GM23338 (cell line): ENCODE measurements around the gene BLVRA. TPM values are rescaled to one million over a fixed set of nuclear protein-coding genes. Genes with fewer than 3 reads are reported as not detected.

Experiments used
- ATAC-seq: fragments of 200-7000 bp; cut with Tn5 transposase; 3 replicates; pipeline ENCODE4 v1.9.1; 2020
- DNase-seq: peaks from one replicate; pipeline ENCODE4 v3.0.0-alpha.2; 2015; ENCODE audit warnings: low spot score
- H2AFZ ChIP-seq: fragments of 200-600 bp; sonication (generic); 2 replicates; pipeline ENCODE4 v1.8.0; 2016; ENCODE audit warnings: antibody characterized with exemption, mild to moderate bottlenecking, moderate library complexity
- H3F3A ChIP-seq: fragments of 200-600 bp; sonication (generic); replicated peaks from 2 replicates; pipeline ENCODE4 v1.8.0; 2017; ENCODE audit warnings: antibody characterized with exemption, mixed run types, low read depth
- H3K27ac ChIP-seq: fragments of 200-600 bp; sonication (generic); 2 replicates; pipeline ENCODE4 v1.6.1; 2016; ENCODE audit warnings: low read depth
- H3K27me3 ChIP-seq: fragments of 200-600 bp; sonication (generic); 2 replicates; pipeline ENCODE4 v1.8.0; 2016; ENCODE audit warnings: mild to moderate bottlenecking, mixed run types, moderate library complexity; ENCODE audit not compliant: insufficient read depth
- H3K36me3 ChIP-seq: fragments of 200-600 bp; sonication (generic); 2 replicates; pipeline ENCODE4 v1.8.0; 2016; ENCODE audit warnings: mild to moderate bottlenecking; ENCODE audit not compliant: insufficient read depth
- H3K4me1 ChIP-seq: fragments of 200-600 bp; sonication (generic); 2 replicates; pipeline ENCODE4 v1.8.0; 2016; ENCODE audit warnings: mild to moderate bottlenecking, moderate library complexity; ENCODE audit not compliant: insufficient read depth
- H3K4me2 ChIP-seq: fragments of 200-600 bp; sonication (generic); 2 replicates; pipeline ENCODE4 v1.7.1; 2017; ENCODE audit warnings: mixed run types
- H3K4me3 ChIP-seq: fragments of 200-600 bp; sonication (generic); 2 replicates; pipeline ENCODE4 v1.6.1; 2016; ENCODE audit warnings: mixed run types
- H3K79me2 ChIP-seq: fragments of 200-600 bp; sonication (generic); replicated peaks from 2 replicates; pipeline ENCODE4 v1.8.0; 2017; ENCODE audit warnings: mild to moderate bottlenecking; ENCODE audit not compliant: insufficient read depth
- H3K9me2 ChIP-seq: fragments of 200-600 bp; sonication (generic); 2 replicates; pipeline ENCODE4 v1.8.0; 2017; ENCODE audit not compliant: insufficient read depth
- H4K20me1 ChIP-seq: fragments of 200-600 bp; sonication (generic); replicated peaks from 2 replicates; pipeline ENCODE4 v1.8.0; 2017; ENCODE audit warnings: mild to moderate bottlenecking; ENCODE audit not compliant: insufficient read depth
- H3K27ac Mint-ChIP-seq: 2 replicates; pipeline ENCODE4 v1.8.0; 2020; ENCODE audit warnings: inconsistent platforms, mild to moderate bottlenecking, moderate library complexity, mixed read lengths
- H3K27me3 Mint-ChIP-seq: 3 replicates; pipeline ENCODE4 v1.8.0; 2022; ENCODE audit warnings: low read depth, mild to moderate bottlenecking, moderate library complexity, mixed read lengths, inconsistent platforms; ENCODE audit not compliant: insufficient read depth, poor library complexity
- H3K36me3 Mint-ChIP-seq: 3 replicates; pipeline ENCODE4 v1.8.0; 2021; ENCODE audit warnings: low read depth, mild to moderate bottlenecking, inconsistent platforms, moderate library complexity, mixed read lengths
- H3K4me1 Mint-ChIP-seq: 3 replicates; pipeline ENCODE4 v1.8.0; 2020; ENCODE audit warnings: mild to moderate bottlenecking, inconsistent platforms, mixed read lengths
- H3K4me3 Mint-ChIP-seq: 3 replicates; pipeline ENCODE4 v1.8.0; 2021; ENCODE audit warnings: moderate library complexity, mild to moderate bottlenecking, inconsistent platforms, mixed read lengths
- H3K9me3 Mint-ChIP-seq: 3 replicates; pipeline ENCODE4 v1.8.0; 2020; ENCODE audit warnings: moderate library complexity, mild to moderate bottlenecking, inconsistent platforms, mixed read lengths
- CREB1 ChIP-seq: fragments of 250-450 bp; sonication (Bioruptor Pico); IDR thresholded peaks from 2 replicates; pipeline ENCODE4 v1.5.0; 2020; ENCODE audit warnings: low read depth, mild to moderate bottlenecking, moderate library complexity
- ETS1 ChIP-seq: IDR thresholded peaks from 2 replicates; pipeline ENCODE4 v1.6.1; 2016; ENCODE audit warnings: antibody characterized with exemption
- EZH2 ChIP-seq: fragments of 200-600 bp; sonication (generic); IDR thresholded peaks from one replicate; pipeline ENCODE4 v1.8.0; 2017; ENCODE audit warnings: antibody characterized with exemption, mild to moderate bottlenecking, low read depth; ENCODE audit not compliant: unreplicated experiment
- EZH2phosphoT487 ChIP-seq: fragments of 200-600 bp; sonication (generic); IDR thresholded peaks from one replicate; pipeline ENCODE4 v1.8.1; 2018; ENCODE audit warnings: antibody characterized with exemption; ENCODE audit not compliant: unreplicated experiment
- JUNB ChIP-seq: IDR thresholded peaks from one replicate; pipeline ENCODE4 v1.6.1; 2016; ENCODE audit warnings: antibody characterized with exemption; ENCODE audit not compliant: unreplicated experiment
- NANOG ChIP-seq: IDR thresholded peaks from 2 replicates; pipeline ENCODE4 v1.6.1; 2016; ENCODE audit warnings: antibody characterized with exemption, borderline replicate concordance
- POLR2AphosphoS5 ChIP-seq: IDR thresholded peaks from 2 replicates; pipeline ENCODE4 v1.6.1; 2016; ENCODE audit warnings: antibody characterized with exemption, low read depth
- REST ChIP-seq: IDR thresholded peaks from one replicate; pipeline ENCODE4 v1.6.1; 2018; ENCODE audit warnings: antibody characterized with exemption; ENCODE audit not compliant: unreplicated experiment
- STAT1 ChIP-seq: IDR thresholded peaks from one replicate; pipeline ENCODE4 v1.6.1; 2016; ENCODE audit warnings: antibody characterized with exemption; ENCODE audit not compliant: unreplicated experiment
- ZNF114 ChIP-seq: fragments of 250-450 bp; sonication (Bioruptor Pico); IDR thresholded peaks from 2 replicates; pipeline ENCODE4 v1.5.0; 2020; ENCODE audit warnings: mild to moderate bottlenecking, moderate library complexity
- ZNF331 ChIP-seq: fragments of 250-450 bp; sonication (Bioruptor Pico); IDR thresholded peaks from 2 replicates; pipeline ENCODE4 v1.5.0; 2020; ENCODE audit warnings: low read depth, mild to moderate bottlenecking, moderate library complexity
- ZNF462 ChIP-seq: fragments of 250-450 bp; sonication (Bioruptor Pico); IDR thresholded peaks from 2 replicates; pipeline ENCODE4 v1.5.0; 2020; ENCODE audit warnings: mild to moderate bottlenecking, moderate library complexity
- polyA plus RNA-seq: library from polyadenylated mRNA; unstranded; fragments of >200 nt; fragmentation: Nextera tagmentation; extraction: Ambion mirVana; gene quantifications from 2 replicates; pipeline ENCODE4 v1.2.1, GENCODE V29; 2016
- total RNA-seq: library from RNA; depleted of rRNA; stranded (reverse); fragments of >200 nt; shearing (Covaris generic); gene quantifications from 2 replicates; pipeline ENCODE4 v1.2.3, GENCODE V29; 2014

The BLVRA gene
- total and polyA plus RNA-seq, 2 experiments from 2014 or later = 17.0 to 46.5 TPM

DNA sequence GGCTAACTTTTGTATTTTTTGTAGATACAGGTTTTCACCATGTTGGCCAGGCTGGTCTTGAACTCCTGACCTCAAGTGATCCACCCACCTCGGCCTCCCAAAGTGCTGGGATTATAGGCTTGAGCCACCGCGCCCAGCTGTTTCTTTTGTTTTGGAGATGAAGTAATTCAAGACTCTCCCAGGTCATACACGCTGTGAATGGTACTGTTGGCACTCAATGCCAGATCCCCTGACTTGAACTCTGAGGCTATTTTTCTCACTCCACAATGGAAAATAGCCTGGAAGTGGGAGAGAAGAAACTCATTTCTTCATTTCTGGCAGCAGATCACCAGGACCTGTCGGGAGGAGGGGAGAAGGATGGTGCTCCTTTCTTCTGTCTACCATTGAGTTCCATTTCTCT is 32.4 kb downstream of the BLVRA start:
- peaks cover 2% of the 10 kb centered on the region for H3K27me3 Mint-ChIP-seq
- ATAC-seq (no peak), DNase-seq (no peak)
- Histone ChIP-seq H3K27ac (no peak overlapping the region), H3K4me2 (no peak overlapping the region), H3K36me3 (no peaks in the 10 kb centered on the region), H3K4me3 (no peak overlapping the region), H4K20me1 (no peaks in the 10 kb centered on the region), H3K9me2 (no peaks in the 10 kb centered on the region), H3F3A (no peaks in the 10 kb centered on the region), H3K27me3 (no peaks in the 10 kb centered on the region), H2AFZ (no peak overlapping the region), H3K79me2 (no peaks in the 10 kb centered on the region), H3K4me1 (no peaks in the 10 kb centered on the region)
- no peak for TF ChIP-seq ZNF331
- no peak overlapping the region for H3K27ac Mint-ChIP-seq
- H3K9me3 Mint-ChIP-seq = no peaks in the 10 kb centered on the region
- H3K36me3 Mint-ChIP-seq = no peaks in the 10 kb centered on the region; the same call in 2 of the 3 replicates
- no peaks in the 10 kb centered on the region for H3K4me1 Mint-ChIP-seq
- no peak overlapping the region for H3K4me3 Mint-ChIP-seq

GRCh38 chr7:43791665-43792064 is 33.2 kb downstream of the BLVRA start:
- Histone ChIP-seq H3K9me2 (no peaks in the 10 kb centered on the region), H3K4me2 (no peak overlapping the region), H3K27ac (no peak overlapping the region), H3F3A (no peaks in the 10 kb centered on the region), H2AFZ (no peak overlapping the region), H4K20me1 (no peaks in the 10 kb centered on the region), H3K79me2 (no peaks in the 10 kb centered on the region), H3K27me3 (no peaks in the 10 kb centered on the region), H3K36me3 (no peaks in the 10 kb centered on the region), H3K4me1 (no peaks in the 10 kb centered on the region), H3K4me3 (no peak overlapping the region)
- no peaks in the 10 kb centered on the region for H3K9me3 Mint-ChIP-seq
- H3K36me3 Mint-ChIP-seq = no peaks in the 10 kb centered on the region; the same call in 2 of the 3 replicates
- ATAC-seq (no peak), DNase-seq (no peak)
- H3K4me3 Mint-ChIP-seq = no peak overlapping the region
- no peaks in the 10 kb centered on the region for H3K4me1 Mint-ChIP-seq
- peaks cover 2% of the 10 kb centered on the region for H3K27me3 Mint-ChIP-seq
- H3K27ac Mint-ChIP-seq = no peak overlapping the region
- no peak for TF ChIP-seq POLR2AphosphoS5
- TF ChIP-seq REST = no peak
- TF ChIP-seq EZH2phosphoT487 = no peak
- TF ChIP-seq ZNF462 (CRISPR knock-in tag) = no peak
- no peak for TF ChIP-seq ETS1
- no peak for TF ChIP-seq CREB1
- no peak for TF ChIP-seq NANOG
- TF ChIP-seq JUNB = no peak
- TF ChIP-seq STAT1 = no peak
- TF ChIP-seq EZH2 = no peak
- no peak for TF ChIP-seq ZNF114
- TF ChIP-seq ZNF331 = no peak
